Neutrophil (primary cell): ENCODE results near the gene CRTC1.

Experiments
- H3K27ac ChIP-seq: fragments of 200-600 bp; sonication (generic); 2 replicates; pipeline ENCODE4 v1.5.1; 2016; ENCODE audit warnings: mild to moderate bottlenecking, moderate library complexity
- H3K27me3 ChIP-seq: fragments of 200-600 bp; sonication (generic); 2 replicates; pipeline ENCODE4 v1.6.0; 2016; ENCODE audit warnings: mild to moderate bottlenecking
- H3K36me3 ChIP-seq: fragments of 200-600 bp; sonication (generic); 2 replicates; pipeline ENCODE4 v1.5.1; 2017
- H3K4me1 ChIP-seq, 2 experiments: fragments of 200-600 bp in 1 of 2; sonication (generic) in 1 of 2; 1 replicate in 1 of 2; 2 replicates in 1 of 2; pipeline versions ENCODE4 v1.5.1 to v1.6.1; 2013 to 2016; ENCODE audit warnings: low read depth in 1 of 2, low read length in 1 of 2, mild to moderate bottlenecking in 1 of 2, moderate library complexity in 1 of 2; ENCODE audit not compliant: control insufficient read depth in 1 of 2, insufficient read depth in 1 of 2
- H3K4me3 ChIP-seq, 2 experiments: fragments of 200-600 bp in 1 of 2; sonication (generic) in 1 of 2; 1 replicate in 1 of 2; 2 replicates in 1 of 2; pipeline ENCODE4 v1.5.1; 2013 to 2016; ENCODE audit warnings: low read depth in 1 of 2, low read length in 1 of 2, mild to moderate bottlenecking in 1 of 2, moderate library complexity in 1 of 2
- H3K9me3 ChIP-seq: fragments of 200-600 bp; sonication (generic); 2 replicates; pipeline ENCODE4 v1.5.1; 2016
- CTCF ChIP-seq: fragments of 200-600 bp; sonication (generic); IDR thresholded peaks from 2 replicates; pipeline ENCODE4 v1.5.1; 2016; ENCODE audit warnings: antibody characterized with exemption

CRTC1 gene

GRCh38 chr19:18649371-18650020, 34.0 kb upstream of the CRTC1 start:
- no peaks in the 10 kb centered on the region for H3K9me3 ChIP-seq
- H3K27me3 ChIP-seq: peaks cover 19% of the 10 kb centered on the region
- peaks cover 4% of the 10 kb centered on the region for H3K36me3 ChIP-seq
- H3K27ac ChIP-seq: no peak overlapping the region
- TF ChIP-seq CTCF: no peak
- peaks cover 13 to 17% of the 10 kb centered on the region in 2 experiments for H3K4me1 ChIP-seq
- no peak overlapping the region for H3K4me3 ChIP-seq

- no peak overlapping the region for H3K4me3 ChIP-seq
- no peak overlapping the region for H3K27ac ChIP-seq
- peaks cover 4% of the 10 kb centered on the region for H3K36me3 ChIP-seq
- no peaks in the 10 kb centered on the region for H3K9me3 ChIP-seq
- no peak for TF ChIP-seq CTCF
- H3K27me3 ChIP-seq: peaks cover 19% of the 10 kb centered on the region
- peaks cover 9 to 12% of the 10 kb centered on the region in 2 experiments for H3K4me1 ChIP-seq
Observed at GRCh38 chr19:18650021-18650390, 33.5 kb upstream of the CRTC1 start.

- peaks cover 9 to 11% of the 10 kb centered on the region in 2 experiments for H3K4me1 ChIP-seq
- no peak overlapping the region for H3K4me3 ChIP-seq
- H3K27ac ChIP-seq: no peak overlapping the region
Observed at GRCh38 chr19:18650468-18651041, 32.9 kb upstream of the CRTC1 start.

GRCh38 chr19:18651300-18651699, 32.2 kb upstream of the CRTC1 start:
- H3K27ac ChIP-seq: no peak overlapping the region
- TF ChIP-seq CTCF: no peak
- peaks cover 9 to 11% of the 10 kb centered on the region in 2 experiments for H3K4me1 ChIP-seq
- peaks cover 19% of the 10 kb centered on the region for H3K27me3 ChIP-seq
- no peak overlapping the region for H3K4me3 ChIP-seq
- no peaks in the 10 kb centered on the region for H3K9me3 ChIP-seq
- H3K36me3 ChIP-seq: peaks cover 4% of the 10 kb centered on the region

More at GRCh38 chr19:18650468-18651041, 32.9 kb upstream of the CRTC1 start:
- TF ChIP-seq CTCF: no peak
- Histone ChIP-seq H3K36me3 (peaks cover 4% of the 10 kb centered on the region), H3K9me3 (no peaks in the 10 kb centered on the region), H3K27me3 (peaks cover 19% of the 10 kb centered on the region)

GRCh38 chr19:18651733-18652132, 31.7 kb upstream of the CRTC1 start:
- Histone ChIP-seq H3K4me3 (no peak overlapping the region), H3K36me3 (peaks cover 4% of the 10 kb centered on the region), H3K4me1 (peaks cover 9 to 11% of the 10 kb centered on the region in 2 experiments), H3K27me3 (peaks cover 19% of the 10 kb centered on the region), H3K9me3 (no peaks in the 10 kb centered on the region), H3K27ac (no peak overlapping the region)
- no peak for TF ChIP-seq CTCF
